HL-60 (cell line): Measurements from ENCODE around the gene RHO.

Experiments
- DNase-seq, 2 experiments: peaks; one replicate each; pipeline ENCODE4 v3.0.0-alpha.2; 2010 to 2020; ENCODE audit warnings: low read depth in 1 of 2, low spot score in 1 of 2
- H3K27ac ChIP-seq: fragments of 250-450 bp; sonication (Bioruptor Pico); replicated peaks from 2 replicates; pipeline ENCODE4 v1.5.1; 2020; ENCODE audit warnings: mild to moderate bottlenecking, moderate library complexity
- H3K27me3 ChIP-seq: fragments of 250-450 bp; sonication (Bioruptor Pico); 2 replicates; pipeline ENCODE4 v1.5.1; 2021; ENCODE audit warnings: mild to moderate bottlenecking, moderate library complexity; ENCODE audit not compliant: insufficient read depth, poor library complexity, severe bottlenecking
- H3K4me3 ChIP-seq: replicated peaks from 2 replicates; pipeline ENCODE4 v1.5.1; 2011; ENCODE audit warnings: mild to moderate bottlenecking, control low read depth, low read length; ENCODE audit not compliant: insufficient read depth
- GABPA ChIP-seq: IDR thresholded peaks from 2 replicates; pipeline ENCODE4 v1.6.1; 2012; ENCODE audit warnings: low read depth
- POLR2AphosphoS5 ChIP-seq: IDR thresholded peaks from 2 replicates; pipeline ENCODE4 v1.6.1; 2012; ENCODE audit warnings: low read depth
- SPI1 ChIP-seq: IDR thresholded peaks from 2 replicates; pipeline ENCODE4 v1.6.1; 2012; ENCODE audit warnings: low read depth, mild to moderate bottlenecking, borderline replicate concordance
- TF ChIP-seq, protein P1 (sequence below): IDR thresholded peaks from 2 replicates; pipeline ENCODE4 v1.6.1; 2012; ENCODE audit warnings: low read depth; ENCODE audit not compliant: insufficient replicate concordance
- TF ChIP-seq, protein P2 (sequence below): IDR thresholded peaks from one replicate; pipeline ENCODE4 v1.5.1; 2011; ENCODE audit warnings: low read length, control low read depth, inconsistent platforms; ENCODE audit not compliant: insufficient read depth

The RHO gene

DNA sequence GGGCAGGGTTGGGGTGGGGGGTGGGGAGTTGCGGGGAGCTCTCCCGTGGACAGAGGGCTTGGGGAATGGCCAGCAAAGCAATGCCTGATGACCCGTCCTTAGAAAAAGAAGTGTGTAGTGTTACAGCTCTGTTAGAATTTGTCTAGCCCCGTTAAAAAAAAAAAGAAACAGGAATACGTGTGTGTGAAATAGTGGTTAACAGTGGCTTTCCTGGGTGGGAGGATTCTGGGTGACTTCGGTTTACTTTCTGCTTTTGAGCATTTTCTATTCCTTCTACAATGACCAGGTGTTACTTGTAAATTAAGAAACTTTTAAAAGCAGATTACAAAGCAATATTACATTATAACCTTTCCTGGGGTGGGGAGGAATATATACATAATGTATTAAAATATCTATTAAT lies 39.5 kb downstream of the RHO start:
- H3K27ac ChIP-seq, result no peak overlapping the region
- no peaks in the 10 kb centered on the region for H3K27me3 ChIP-seq
- TF ChIP-seq SPI1 (no peak), POLR2AphosphoS5 (no peak), GABPA (no peak)
- TF ChIP-seq, protein P1, sequence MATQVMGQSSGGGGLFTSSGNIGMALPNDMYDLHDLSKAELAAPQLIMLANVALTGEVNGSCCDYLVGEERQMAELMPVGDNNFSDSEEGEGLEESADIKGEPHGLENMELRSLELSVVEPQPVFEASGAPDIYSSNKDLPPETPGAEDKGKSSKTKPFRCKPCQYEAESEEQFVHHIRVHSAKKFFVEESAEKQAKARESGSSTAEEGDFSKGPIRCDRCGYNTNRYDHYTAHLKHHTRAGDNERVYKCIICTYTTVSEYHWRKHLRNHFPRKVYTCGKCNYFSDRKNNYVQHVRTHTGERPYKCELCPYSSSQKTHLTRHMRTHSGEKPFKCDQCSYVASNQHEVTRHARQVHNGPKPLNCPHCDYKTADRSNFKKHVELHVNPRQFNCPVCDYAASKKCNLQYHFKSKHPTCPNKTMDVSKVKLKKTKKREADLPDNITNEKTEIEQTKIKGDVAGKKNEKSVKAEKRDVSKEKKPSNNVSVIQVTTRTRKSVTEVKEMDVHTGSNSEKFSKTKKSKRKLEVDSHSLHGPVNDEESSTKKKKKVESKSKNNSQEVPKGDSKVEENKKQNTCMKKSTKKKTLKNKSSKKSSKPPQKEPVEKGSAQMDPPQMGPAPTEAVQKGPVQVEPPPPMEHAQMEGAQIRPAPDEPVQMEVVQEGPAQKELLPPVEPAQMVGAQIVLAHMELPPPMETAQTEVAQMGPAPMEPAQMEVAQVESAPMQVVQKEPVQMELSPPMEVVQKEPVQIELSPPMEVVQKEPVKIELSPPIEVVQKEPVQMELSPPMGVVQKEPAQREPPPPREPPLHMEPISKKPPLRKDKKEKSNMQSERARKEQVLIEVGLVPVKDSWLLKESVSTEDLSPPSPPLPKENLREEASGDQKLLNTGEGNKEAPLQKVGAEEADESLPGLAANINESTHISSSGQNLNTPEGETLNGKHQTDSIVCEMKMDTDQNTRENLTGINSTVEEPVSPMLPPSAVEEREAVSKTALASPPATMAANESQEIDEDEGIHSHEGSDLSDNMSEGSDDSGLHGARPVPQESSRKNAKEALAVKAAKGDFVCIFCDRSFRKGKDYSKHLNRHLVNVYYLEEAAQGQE, result no peak
- TF ChIP-seq, protein P2, sequence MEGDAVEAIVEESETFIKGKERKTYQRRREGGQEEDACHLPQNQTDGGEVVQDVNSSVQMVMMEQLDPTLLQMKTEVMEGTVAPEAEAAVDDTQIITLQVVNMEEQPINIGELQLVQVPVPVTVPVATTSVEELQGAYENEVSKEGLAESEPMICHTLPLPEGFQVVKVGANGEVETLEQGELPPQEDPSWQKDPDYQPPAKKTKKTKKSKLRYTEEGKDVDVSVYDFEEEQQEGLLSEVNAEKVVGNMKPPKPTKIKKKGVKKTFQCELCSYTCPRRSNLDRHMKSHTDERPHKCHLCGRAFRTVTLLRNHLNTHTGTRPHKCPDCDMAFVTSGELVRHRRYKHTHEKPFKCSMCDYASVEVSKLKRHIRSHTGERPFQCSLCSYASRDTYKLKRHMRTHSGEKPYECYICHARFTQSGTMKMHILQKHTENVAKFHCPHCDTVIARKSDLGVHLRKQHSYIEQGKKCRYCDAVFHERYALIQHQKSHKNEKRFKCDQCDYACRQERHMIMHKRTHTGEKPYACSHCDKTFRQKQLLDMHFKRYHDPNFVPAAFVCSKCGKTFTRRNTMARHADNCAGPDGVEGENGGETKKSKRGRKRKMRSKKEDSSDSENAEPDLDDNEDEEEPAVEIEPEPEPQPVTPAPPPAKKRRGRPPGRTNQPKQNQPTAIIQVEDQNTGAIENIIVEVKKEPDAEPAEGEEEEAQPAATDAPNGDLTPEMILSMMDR, result no peak
- DNase-seq, result no peak
- no peak overlapping the region for H3K4me3 ChIP-seq

DNA sequence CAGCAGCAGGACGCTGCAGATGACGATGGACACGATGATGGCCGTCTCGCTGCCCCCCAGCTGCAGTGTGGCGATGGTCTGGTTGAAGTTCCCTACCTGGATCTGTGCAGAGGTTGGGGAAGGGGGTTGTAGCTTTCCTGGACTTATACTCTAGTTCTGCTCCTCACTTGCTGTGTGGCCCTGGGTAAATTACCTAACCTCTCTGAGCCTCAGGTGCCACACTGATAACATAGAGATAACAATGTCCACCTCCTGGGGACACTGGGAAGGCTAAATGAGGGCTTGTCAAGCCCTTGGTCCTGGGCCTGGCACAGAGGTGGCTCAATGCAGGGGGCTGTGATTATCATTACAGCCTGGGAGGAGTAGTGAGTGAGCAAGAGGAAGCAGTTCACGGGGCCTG lies 41.4 kb downstream of the RHO start:
- no peak overlapping the region for H3K27ac ChIP-seq
- DNase-seq, result no peak
- no peak for TF ChIP-seq SPI1
- no peak for TF ChIP-seq POLR2AphosphoS5
- TF ChIP-seq, protein P2, result no peak
- TF ChIP-seq GABPA, result no peak
- TF ChIP-seq, protein P1, result no peak
- no peak overlapping the region for H3K4me3 ChIP-seq
- H3K27me3 ChIP-seq, result no peaks in the 10 kb centered on the region

DNA sequence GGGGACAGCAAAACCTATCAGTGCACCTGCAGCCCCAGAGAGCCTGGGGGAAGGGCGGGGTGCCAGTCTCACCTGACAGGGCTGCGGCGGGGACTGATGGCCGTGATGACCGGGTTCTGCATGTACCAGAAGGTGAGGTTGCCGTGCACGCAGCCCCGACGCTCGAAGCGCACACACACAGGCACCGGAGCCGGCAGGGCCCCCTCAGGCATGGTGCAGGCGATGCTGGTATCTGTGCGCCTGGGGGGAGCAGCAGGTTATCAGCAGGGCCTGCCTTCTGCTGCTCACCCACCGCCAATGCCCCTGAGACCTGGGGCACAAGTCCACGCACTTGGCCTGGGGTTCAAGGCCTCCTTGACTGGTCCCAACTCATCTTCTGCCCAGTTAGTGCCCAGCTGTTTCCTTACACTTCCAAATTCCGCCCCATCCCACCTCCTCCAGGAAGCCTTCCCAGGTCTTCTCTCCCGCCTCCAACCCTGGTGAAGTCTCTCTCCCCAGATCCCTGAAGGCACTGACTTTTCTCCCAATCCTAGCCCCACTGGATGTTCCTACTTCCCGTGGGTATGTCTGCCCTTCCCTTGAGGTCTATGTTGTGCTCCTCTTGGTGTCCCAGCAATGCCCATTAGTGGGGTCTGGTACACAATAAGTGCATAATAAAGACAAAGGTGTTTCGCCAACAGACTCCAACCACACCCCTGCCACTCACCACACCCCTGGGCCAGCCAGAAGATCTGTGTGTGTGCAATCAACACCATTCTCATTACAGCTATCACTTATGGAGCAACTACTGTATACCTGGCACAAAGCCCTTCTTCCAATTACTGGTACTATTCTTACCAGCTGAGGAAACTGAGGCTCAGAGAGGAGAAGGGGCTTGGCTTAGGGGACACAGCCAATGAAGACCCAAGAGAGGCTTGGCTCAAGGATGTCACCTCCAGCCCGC lies 43.4 kb downstream of the RHO start:
- H3K27me3 ChIP-seq, result no peaks in the 10 kb centered on the region
- no peak overlapping the region for H3K4me3 ChIP-seq
- no peak overlapping the region for H3K27ac ChIP-seq
- TF ChIP-seq GABPA, result no peak
- TF ChIP-seq SPI1, result no peak
- TF ChIP-seq, protein P2, result no peak
- TF ChIP-seq POLR2AphosphoS5, result 0 out of 2 replicates have a peak, but pooled peaks have one; percentile 35
- DNase-seq, result no peak
